HL-60 (cell line): ENCODE measurements around the gene EXOSC7.

Experiments used
- GABPA ChIP-seq: IDR thresholded peaks from 2 replicates; pipeline ENCODE4 v1.6.1; 2012; ENCODE audit warnings: low read depth
- POLR2AphosphoS5 ChIP-seq: IDR thresholded peaks from 2 replicates; pipeline ENCODE4 v1.6.1; 2012; ENCODE audit warnings: low read depth
- SPI1 ChIP-seq: IDR thresholded peaks from 2 replicates; pipeline ENCODE4 v1.6.1; 2012; ENCODE audit warnings: low read depth, mild to moderate bottlenecking, borderline replicate concordance
- TF ChIP-seq, protein P1 (sequence below): IDR thresholded peaks from one replicate; pipeline ENCODE4 v1.5.1; 2011; ENCODE audit warnings: low read length, control low read depth, inconsistent platforms; ENCODE audit not compliant: insufficient read depth
- TF ChIP-seq, protein P2 (sequence below): IDR thresholded peaks from 2 replicates; pipeline ENCODE4 v1.6.1; 2012; ENCODE audit warnings: low read depth; ENCODE audit not compliant: insufficient replicate concordance

DNA sequence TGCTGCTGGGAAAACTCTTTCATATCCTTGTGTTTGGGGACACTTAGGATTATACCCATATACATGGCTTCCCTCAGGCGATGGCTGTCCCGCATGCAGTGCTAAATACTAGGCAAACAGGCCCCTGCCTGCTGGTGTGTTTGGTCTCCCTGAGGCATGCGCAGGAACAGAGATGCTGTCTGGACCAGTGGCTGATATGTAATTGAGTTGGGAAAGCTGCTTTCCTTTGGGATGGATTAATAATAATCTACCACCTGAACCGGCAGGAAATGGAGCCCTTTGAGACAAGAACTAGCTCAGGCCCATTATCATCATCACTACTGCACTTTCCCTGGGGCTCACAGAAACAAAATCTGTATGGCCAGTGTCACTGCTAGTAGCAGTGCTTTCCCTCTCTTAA is 18.1 kb upstream of the EXOSC7 start:
- TF ChIP-seq GABPA: no peak
- TF ChIP-seq, protein P1, sequence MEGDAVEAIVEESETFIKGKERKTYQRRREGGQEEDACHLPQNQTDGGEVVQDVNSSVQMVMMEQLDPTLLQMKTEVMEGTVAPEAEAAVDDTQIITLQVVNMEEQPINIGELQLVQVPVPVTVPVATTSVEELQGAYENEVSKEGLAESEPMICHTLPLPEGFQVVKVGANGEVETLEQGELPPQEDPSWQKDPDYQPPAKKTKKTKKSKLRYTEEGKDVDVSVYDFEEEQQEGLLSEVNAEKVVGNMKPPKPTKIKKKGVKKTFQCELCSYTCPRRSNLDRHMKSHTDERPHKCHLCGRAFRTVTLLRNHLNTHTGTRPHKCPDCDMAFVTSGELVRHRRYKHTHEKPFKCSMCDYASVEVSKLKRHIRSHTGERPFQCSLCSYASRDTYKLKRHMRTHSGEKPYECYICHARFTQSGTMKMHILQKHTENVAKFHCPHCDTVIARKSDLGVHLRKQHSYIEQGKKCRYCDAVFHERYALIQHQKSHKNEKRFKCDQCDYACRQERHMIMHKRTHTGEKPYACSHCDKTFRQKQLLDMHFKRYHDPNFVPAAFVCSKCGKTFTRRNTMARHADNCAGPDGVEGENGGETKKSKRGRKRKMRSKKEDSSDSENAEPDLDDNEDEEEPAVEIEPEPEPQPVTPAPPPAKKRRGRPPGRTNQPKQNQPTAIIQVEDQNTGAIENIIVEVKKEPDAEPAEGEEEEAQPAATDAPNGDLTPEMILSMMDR: no peak
- no peak for TF ChIP-seq POLR2AphosphoS5
- TF ChIP-seq, protein P2, sequence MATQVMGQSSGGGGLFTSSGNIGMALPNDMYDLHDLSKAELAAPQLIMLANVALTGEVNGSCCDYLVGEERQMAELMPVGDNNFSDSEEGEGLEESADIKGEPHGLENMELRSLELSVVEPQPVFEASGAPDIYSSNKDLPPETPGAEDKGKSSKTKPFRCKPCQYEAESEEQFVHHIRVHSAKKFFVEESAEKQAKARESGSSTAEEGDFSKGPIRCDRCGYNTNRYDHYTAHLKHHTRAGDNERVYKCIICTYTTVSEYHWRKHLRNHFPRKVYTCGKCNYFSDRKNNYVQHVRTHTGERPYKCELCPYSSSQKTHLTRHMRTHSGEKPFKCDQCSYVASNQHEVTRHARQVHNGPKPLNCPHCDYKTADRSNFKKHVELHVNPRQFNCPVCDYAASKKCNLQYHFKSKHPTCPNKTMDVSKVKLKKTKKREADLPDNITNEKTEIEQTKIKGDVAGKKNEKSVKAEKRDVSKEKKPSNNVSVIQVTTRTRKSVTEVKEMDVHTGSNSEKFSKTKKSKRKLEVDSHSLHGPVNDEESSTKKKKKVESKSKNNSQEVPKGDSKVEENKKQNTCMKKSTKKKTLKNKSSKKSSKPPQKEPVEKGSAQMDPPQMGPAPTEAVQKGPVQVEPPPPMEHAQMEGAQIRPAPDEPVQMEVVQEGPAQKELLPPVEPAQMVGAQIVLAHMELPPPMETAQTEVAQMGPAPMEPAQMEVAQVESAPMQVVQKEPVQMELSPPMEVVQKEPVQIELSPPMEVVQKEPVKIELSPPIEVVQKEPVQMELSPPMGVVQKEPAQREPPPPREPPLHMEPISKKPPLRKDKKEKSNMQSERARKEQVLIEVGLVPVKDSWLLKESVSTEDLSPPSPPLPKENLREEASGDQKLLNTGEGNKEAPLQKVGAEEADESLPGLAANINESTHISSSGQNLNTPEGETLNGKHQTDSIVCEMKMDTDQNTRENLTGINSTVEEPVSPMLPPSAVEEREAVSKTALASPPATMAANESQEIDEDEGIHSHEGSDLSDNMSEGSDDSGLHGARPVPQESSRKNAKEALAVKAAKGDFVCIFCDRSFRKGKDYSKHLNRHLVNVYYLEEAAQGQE: no peak
- TF ChIP-seq SPI1: no peak
